ENCODE measurements around the gene MYCBPAP. TPM values are rescaled to one million over a fixed set of nuclear protein-coding genes. Genes with fewer than 3 reads are reported as not detected.

The MYCBPAP gene
- total and polyA plus RNA-seq, 7 donors: 0.05 to 0.99 (median 0.27) TPM; not detected in 2

DNA sequence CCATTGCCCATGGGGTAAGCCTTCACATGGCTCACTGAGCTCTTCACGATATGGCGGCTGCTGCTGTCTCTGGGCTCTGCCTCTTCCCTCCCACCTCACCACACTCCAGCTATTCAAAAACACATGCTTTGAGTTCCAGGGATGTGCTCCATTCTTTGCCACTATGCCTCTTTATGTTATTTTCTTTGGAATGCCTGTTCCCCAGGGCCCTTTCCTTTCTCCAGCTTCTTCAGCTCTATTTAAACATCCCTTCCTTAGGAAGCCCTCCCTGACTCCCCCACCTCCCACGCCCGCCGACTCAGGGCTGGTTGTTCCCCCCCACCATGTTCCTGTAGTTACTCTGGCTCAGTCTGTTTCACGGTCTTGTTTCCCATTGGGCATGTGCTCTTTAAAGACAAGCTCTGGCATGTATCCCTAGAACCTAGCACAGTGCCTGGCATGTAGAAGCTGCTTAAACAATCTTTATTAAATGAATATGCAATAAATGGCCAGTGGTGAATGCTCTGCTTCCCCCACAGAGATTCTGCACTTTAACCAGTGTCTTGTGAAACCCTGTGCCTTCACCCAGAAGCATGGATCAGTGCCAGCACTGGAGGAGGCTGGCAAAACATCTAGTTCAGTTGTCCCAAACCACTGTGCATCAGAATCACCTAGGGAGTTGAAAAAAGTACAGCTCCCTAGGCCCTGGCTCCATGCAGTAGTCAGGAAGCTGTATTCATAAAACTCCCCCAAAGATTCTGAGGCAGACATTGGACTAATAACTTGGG is 6.9 kb downstream of the MYCBPAP start:
- Histone ChIP-seq H3K4me1 (no peaks in the 10 kb centered on the region), H3K36me3 (ENCODE audit: insufficient read depth in 1 of 2, low read depth in 1 of 2) (no peaks in the 10 kb centered on the region), H3K27me3 (ENCODE audit: insufficient read depth in 3 of 3, low read length in 2 of 3) (no peaks in the 10 kb centered on the region), H3K4me3 (no peak overlapping the region), H3K9me3 (no peaks in the 10 kb centered on the region), H3K27ac (no peak overlapping the region)
- WGBS, 3 donors: 65 to 76% (median 68%) methylated on average over 6 of the region's 6 CpGs
- TF ChIP-seq, protein P1, sequence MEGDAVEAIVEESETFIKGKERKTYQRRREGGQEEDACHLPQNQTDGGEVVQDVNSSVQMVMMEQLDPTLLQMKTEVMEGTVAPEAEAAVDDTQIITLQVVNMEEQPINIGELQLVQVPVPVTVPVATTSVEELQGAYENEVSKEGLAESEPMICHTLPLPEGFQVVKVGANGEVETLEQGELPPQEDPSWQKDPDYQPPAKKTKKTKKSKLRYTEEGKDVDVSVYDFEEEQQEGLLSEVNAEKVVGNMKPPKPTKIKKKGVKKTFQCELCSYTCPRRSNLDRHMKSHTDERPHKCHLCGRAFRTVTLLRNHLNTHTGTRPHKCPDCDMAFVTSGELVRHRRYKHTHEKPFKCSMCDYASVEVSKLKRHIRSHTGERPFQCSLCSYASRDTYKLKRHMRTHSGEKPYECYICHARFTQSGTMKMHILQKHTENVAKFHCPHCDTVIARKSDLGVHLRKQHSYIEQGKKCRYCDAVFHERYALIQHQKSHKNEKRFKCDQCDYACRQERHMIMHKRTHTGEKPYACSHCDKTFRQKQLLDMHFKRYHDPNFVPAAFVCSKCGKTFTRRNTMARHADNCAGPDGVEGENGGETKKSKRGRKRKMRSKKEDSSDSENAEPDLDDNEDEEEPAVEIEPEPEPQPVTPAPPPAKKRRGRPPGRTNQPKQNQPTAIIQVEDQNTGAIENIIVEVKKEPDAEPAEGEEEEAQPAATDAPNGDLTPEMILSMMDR (IDR thresholded peaks at IDR 0.05): no peak
- DNase-seq: no peak
- intact Hi-C loops (cut with DNase I): no loop called here
- peak in 2 of 4 donors; percentile 35 to 41 for ATAC-seq

DNA sequence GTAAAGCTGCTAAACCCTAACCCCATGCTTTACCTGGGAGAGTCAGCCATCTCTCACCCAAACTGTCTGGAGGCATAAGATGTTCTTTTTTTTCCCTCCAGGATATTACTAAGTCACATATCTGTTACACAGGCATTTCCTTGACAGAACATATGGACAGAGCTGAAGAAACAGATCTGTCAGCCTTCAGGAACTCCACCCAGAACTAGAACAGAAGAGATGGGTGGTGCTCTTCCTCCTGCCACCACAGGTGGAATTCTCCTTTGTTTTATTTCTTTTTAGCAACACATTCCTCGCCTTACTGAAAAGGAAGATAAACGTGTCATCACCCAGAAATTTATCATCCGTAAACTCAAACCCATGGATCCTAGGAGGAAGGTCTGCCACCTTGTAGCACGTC is 8.8 kb downstream of the MYCBPAP start:
- WGBS, 3 donors: 74 to 85% (median 81%) methylated on average over 4 of the region's 4 CpGs
- no peaks in the 10 kb centered on the region for H3K36me3 ChIP-seq (ENCODE audit: insufficient read depth in 1 of 2, low read depth in 1 of 2)
- DNase-seq (no peak), ATAC-seq (no peak)
- H3K4me3 ChIP-seq: no peak overlapping the region
- no peaks in the 10 kb centered on the region for H3K4me1 ChIP-seq
- no peak overlapping the region for H3K27ac ChIP-seq
- H3K27me3 ChIP-seq (ENCODE audit: insufficient read depth in 3 of 3, low read length in 2 of 3): no peaks in the 10 kb centered on the region
- H3K9me3 ChIP-seq: no peaks in the 10 kb centered on the region
- TF ChIP-seq, protein P1 (IDR thresholded peaks at IDR 0.05): no peak
- intact Hi-C loops (cut with DNase I): no loop called here

DNA sequence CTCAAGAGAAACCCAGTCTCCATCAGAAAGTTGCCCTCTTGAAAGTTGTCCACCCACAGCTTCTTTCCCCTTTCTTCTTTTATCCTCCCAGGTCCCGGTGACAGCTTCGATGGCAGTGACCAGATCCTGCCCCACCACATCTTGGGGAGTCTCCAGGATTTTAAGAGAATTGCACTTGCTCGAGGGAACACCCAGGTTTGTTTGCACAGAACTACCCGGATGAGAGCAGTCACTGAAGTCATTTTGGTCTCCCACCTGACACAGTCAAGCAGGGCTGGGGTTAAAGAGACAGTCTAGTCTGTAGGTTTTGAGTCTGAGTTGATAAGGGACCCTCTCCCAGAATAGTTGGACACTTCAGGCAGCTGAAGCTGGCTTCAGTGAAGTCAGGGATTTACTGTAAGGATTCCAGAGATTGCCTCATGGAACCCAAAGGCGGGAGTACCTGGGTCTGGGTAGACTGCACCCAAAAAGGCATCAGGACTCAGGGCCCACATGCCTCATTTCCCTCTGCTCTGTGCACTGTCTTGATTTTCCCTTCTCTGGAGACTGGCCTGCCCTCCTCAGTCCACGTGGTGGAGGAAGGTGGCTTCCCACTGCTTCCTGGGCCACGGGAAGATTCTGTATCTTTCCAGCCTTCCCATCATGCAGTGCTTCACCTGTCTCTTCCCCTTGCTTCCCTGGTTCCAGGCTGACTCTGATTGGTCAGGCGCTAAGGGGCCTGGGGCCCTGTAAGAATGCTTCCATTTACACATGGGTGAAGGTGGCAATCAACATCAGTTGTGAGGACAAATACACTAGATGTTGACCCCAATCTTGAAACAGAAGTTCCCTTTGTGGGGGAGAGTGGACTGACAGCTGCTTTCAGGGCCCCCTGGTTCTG is 9.5 kb downstream of the MYCBPAP start:
- H3K27me3 ChIP-seq (ENCODE audit: insufficient read depth in 3 of 3, low read length in 2 of 3): no peaks in the 10 kb centered on the region
- TF ChIP-seq, protein P1 (IDR thresholded peaks at IDR 0.05): no peak
- H3K27ac ChIP-seq: no peak overlapping the region
- intact Hi-C loops (cut with DNase I): no loop called here
- no peak overlapping the region for H3K4me3 ChIP-seq
- ATAC-seq: no peak
- H3K9me3 ChIP-seq: no peaks in the 10 kb centered on the region
- WGBS, 3 donors: 70 to 78% (median 73%) methylated on average over 8 of the region's 8 CpGs
- no peaks in the 10 kb centered on the region for H3K4me1 ChIP-seq
- DNase-seq: no peak
- H3K36me3 ChIP-seq (ENCODE audit: insufficient read depth in 1 of 2, low read depth in 1 of 2): no peaks in the 10 kb centered on the region

DNA sequence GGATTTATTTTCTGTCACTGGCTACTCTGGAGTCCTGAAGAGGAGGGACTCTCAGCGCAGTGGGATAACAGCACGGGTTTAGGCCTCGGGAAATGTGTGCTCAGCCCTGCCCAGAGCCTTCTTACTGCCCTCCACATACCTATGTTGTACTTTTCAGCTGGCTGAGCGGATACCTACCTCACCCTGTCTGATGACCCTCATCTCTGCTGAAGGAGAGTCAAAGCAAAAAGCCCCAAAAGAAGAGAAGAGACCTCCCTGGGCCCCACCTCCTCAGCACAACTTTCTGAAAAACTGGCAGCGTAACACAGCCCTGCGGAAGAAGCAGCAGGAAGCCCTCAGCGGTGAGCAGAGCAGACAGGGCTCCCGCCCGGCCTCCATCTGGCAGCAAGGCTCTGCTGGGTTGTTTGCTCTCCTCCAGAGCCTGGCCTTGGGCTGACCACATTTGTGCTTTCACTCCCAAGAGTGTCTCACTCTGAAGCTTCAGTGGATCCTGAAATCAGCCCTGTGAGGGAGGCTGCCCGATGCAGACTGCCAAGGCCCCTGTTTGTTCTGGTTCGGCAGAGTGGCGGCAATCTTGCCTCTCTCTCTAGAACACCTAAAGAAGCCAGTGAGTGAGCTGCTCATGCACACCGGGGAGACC is 10.3 kb downstream of the MYCBPAP start:
- no peak overlapping the region for H3K27ac ChIP-seq
- DNase-seq (no peak), ATAC-seq (no peak)
- intact Hi-C loops (cut with DNase I): no loop called here
- H3K27me3 ChIP-seq (ENCODE audit: insufficient read depth in 3 of 3, low read length in 2 of 3): no peaks in the 10 kb centered on the region
- no peaks in the 10 kb centered on the region for H3K9me3 ChIP-seq
- 78 to 82% (median 79%) methylated on average over 13 of the region's 13 CpGs for WGBS, 3 donors
- no peak overlapping the region for H3K4me3 ChIP-seq
- no peaks in the 10 kb centered on the region for H3K4me1 ChIP-seq
- no peaks in the 10 kb centered on the region for H3K36me3 ChIP-seq (ENCODE audit: insufficient read depth in 1 of 2, low read depth in 1 of 2)
- TF ChIP-seq, protein P1 (IDR thresholded peaks at IDR 0.05): no peak
